ENCODE data around the gene MIP. TPM values are rescaled to one million over a fixed set of nuclear protein-coding genes. Genes with fewer than 3 reads are reported as not detected.
"Not testable (repeated sequence)": the region's sequence is repeated elsewhere in the genome, so short reads cannot be mapped to it uniquely, and the experiment has no call there.

MIP gene
- total and polyA plus RNA-seq, 2 experiments from 2014 or later, result 0.29 TPM; not detected in 1

DNA sequence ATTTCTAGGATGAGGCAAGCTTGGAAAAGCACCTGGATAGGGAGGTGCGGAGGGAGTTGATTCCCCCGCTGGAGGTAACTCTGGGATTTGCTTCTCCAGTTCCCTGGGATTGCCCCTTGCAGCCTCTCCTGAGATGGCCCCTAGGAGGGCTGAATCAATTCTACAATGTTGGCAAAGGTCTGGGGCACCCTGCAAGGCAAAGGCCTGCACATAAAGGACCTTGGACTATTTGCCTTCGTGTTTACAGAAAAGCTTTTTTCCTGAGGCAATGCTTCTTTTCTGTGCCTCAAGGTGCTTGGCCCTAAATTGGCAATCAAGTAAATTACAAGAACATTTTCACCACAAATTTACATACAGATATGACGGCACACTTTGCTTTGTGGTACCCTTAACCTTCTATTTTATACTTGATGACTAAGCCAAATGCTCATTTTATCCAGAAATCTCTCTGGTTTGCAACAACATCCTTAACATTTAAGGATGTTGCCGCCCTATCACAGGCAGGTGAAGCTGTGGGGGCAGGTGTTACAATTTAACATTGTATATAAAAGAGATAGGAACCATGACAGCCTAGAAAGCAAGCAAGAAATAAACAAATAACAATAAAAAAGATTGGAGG is 45.5 kb downstream of the MIP start (continued):
- TF ChIP-seq, protein P1, sequence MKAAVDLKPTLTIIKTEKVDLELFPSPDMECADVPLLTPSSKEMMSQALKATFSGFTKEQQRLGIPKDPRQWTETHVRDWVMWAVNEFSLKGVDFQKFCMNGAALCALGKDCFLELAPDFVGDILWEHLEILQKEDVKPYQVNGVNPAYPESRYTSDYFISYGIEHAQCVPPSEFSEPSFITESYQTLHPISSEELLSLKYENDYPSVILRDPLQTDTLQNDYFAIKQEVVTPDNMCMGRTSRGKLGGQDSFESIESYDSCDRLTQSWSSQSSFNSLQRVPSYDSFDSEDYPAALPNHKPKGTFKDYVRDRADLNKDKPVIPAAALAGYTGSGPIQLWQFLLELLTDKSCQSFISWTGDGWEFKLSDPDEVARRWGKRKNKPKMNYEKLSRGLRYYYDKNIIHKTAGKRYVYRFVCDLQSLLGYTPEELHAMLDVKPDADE (IDR thresholded peaks at IDR 0.05), result no peak
- TF ChIP-seq, protein P2, sequence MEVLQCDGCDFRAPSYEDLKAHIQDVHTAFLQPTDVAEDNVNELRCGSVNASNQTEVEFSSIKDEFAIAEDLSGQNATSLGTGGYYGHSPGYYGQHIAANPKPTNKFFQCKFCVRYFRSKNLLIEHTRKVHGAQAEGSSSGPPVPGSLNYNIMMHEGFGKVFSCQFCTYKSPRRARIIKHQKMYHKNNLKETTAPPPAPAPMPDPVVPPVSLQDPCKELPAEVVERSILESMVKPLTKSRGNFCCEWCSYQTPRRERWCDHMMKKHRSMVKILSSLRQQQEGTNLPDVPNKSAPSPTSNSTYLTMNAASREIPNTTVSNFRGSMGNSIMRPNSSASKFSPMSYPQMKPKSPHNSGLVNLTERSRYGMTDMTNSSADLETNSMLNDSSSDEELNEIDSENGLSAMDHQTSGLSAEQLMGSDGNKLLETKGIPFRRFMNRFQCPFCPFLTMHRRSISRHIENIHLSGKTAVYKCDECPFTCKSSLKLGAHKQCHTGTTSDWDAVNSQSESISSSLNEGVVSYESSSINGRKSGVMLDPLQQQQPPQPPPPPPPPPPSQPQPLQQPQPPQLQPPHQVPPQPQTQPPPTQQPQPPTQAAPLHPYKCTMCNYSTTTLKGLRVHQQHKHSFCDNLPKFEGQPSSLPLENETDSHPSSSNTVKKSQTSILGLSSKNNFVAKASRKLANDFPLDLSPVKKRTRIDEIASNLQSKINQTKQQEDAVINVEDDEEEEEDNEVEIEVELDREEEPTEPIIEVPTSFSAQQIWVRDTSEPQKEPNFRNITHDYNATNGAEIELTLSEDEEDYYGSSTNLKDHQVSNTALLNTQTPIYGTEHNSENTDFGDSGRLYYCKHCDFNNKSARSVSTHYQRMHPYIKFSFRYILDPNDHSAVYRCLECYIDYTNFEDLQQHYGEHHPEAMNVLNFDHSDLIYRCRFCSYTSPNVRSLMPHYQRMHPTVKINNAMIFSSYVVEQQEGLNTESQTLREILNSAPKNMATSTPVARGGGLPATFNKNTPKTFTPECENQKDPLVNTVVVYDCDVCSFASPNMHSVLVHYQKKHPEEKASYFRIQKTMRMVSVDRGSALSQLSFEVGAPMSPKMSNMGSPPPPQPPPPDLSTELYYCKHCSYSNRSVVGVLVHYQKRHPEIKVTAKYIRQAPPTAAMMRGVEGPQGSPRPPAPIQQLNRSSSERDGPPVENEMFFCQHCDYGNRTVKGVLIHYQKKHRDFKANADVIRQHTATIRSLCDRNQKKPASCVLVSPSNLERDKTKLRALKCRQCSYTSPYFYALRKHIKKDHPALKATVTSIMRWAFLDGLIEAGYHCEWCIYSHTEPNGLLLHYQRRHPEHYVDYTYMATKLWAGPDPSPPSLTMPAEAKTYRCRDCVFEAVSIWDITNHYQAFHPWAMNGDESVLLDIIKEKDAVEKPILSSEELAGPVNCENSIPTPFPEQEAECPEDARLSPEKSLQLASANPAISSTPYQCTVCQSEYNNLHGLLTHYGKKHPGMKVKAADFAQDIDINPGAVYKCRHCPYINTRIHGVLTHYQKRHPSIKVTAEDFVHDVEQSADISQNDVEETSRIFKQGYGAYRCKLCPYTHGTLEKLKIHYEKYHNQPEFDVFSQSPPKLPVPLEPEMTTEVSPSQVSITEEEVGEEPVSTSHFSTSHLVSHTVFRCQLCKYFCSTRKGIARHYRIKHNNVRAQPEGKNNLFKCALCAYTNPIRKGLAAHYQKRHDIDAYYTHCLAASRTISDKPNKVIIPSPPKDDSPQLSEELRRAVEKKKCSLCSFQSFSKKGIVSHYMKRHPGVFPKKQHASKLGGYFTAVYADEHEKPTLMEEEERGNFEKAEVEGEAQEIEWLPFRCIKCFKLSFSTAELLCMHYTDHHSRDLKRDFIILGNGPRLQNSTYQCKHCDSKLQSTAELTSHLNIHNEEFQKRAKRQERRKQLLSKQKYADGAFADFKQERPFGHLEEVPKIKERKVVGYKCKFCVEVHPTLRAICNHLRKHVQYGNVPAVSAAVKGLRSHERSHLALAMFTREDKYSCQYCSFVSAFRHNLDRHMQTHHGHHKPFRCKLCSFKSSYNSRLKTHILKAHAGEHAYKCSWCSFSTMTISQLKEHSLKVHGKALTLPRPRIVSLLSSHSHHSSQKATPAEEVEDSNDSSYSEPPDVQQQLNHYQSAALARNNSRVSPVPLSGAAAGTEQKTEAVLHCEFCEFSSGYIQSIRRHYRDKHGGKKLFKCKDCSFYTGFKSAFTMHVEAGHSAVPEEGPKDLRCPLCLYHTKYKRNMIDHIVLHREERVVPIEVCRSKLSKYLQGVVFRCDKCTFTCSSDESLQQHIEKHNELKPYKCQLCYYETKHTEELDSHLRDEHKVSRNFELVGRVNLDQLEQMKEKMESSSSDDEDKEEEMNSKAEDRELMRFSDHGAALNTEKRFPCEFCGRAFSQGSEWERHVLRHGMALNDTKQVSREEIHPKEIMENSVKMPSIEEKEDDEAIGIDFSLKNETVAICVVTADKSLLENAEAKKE (CRISPR knock-in tag; IDR thresholded peaks at IDR 0.05), result no peak

DNA sequence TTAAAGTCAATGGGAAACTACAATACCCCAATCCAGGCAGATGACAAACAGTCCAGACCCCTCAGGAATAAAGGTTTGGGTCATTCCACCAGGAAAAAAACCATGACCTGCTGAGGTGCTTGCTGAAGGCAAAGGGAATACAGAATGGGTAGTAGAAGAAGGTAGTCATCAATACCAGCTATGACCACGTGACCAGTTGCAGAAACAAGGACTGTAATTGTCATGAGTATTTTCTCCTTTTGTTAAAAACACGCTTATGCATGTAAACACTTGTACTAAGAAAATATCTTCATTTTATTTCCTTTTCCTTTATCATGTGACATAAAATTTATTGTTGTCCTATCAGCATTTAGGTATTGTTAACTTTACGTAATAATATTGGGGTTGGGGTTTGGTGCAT is 50.2 kb downstream of the MIP start:
- H3K36me3 Mint-ChIP-seq (ENCODE audit: low read depth); H3K4me1 Mint-ChIP-seq; H3K79me2 ChIP-seq (replicated peaks; ENCODE audit: insufficient read depth); H4K20me1 ChIP-seq (replicated peaks; ENCODE audit: insufficient read depth); H3K4me1 ChIP-seq (ENCODE audit: insufficient read depth); H3F3A ChIP-seq (replicated peaks; ENCODE audit: low read depth); DNase-seq (ENCODE audit: low spot score); H3K4me2 ChIP-seq; H3K27me3 Mint-ChIP-seq (ENCODE audit: insufficient read depth, low read depth, poor library complexity); H3K36me3 ChIP-seq (ENCODE audit: insufficient read depth); H2AFZ ChIP-seq; ATAC-seq; H3K27ac ChIP-seq (ENCODE audit: low read depth); H3K4me3 Mint-ChIP-seq; H3K27me3 ChIP-seq (ENCODE audit: insufficient read depth); H3K27ac Mint-ChIP-seq; H3K4me3 ChIP-seq: not testable (repeated sequence)
- peaks cover 14% of the 10 kb centered on the region; the same call in 1 of the 2 replicates for H3K9me2 ChIP-seq (ENCODE audit: insufficient read depth)
- H3K9me3 Mint-ChIP-seq, result peaks cover 11% of the 10 kb centered on the region

DNA sequence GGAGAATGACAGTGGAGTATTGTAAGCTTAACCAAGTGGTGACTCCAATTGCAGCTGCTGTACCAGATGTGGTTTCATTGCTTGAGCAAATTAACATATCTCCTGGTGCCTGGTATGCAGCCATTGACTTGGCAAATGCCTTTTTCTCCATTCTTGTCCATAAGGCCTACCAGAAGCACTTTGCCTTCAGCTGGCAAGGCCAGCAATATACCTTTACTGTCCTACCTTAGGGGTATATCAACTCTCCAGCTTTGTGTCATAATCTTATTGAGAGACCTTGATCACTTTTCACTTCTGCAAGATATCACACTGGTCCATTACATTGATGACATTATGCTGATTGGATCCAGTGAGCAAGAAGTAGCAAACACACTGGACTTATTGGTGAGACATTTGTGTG is 52.8 kb downstream of the MIP start:
- H3K27me3 Mint-ChIP-seq (ENCODE audit: insufficient read depth, low read depth, poor library complexity); ATAC-seq; H3K27me3 ChIP-seq (ENCODE audit: insufficient read depth): not testable (repeated sequence)

DNA sequence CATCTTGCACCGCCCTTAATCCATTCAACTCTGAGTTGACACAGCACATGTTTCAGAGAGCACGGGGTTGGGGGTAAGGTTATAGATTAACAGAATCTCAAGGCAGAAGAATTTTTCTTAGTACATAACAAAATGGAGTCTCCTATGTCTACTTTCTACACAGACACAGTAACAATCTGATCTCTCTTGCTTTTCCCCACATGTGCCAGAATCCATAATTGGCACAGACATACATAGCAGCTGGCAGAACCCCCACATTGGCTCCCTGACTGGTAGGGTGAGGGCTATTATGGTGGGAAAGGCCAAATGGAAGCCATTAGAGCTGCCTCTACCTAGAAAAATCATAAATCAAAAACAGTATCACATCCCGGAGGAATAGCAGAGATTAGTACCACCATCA is 53.3 kb downstream of the MIP start:
- peaks cover 24% of the 10 kb centered on the region for H3K9me3 Mint-ChIP-seq
- peaks cover 22% of the 10 kb centered on the region; the same call in 1 of the 2 replicates for H3K9me2 ChIP-seq (ENCODE audit: insufficient read depth)
- not testable (repeated sequence) for ATAC-seq; H3K27ac ChIP-seq (ENCODE audit: low read depth); DNase-seq (ENCODE audit: low spot score); H3K4me3 ChIP-seq; H3K27me3 Mint-ChIP-seq (ENCODE audit: insufficient read depth, low read depth, poor library complexity); H3K79me2 ChIP-seq (replicated peaks; ENCODE audit: insufficient read depth); H3K4me1 Mint-ChIP-seq; H3K4me3 Mint-ChIP-seq; H4K20me1 ChIP-seq (replicated peaks; ENCODE audit: insufficient read depth); H3K4me2 ChIP-seq; H3K27me3 ChIP-seq (ENCODE audit: insufficient read depth); H2AFZ ChIP-seq; H3K36me3 ChIP-seq (ENCODE audit: insufficient read depth); H3F3A ChIP-seq (replicated peaks; ENCODE audit: low read depth); H3K27ac Mint-ChIP-seq; H3K4me1 ChIP-seq (ENCODE audit: insufficient read depth); H3K36me3 Mint-ChIP-seq (ENCODE audit: low read depth)

More for the DNA sequence above, 52.8 kb downstream of the MIP start:
- not testable (repeated sequence) for H3K36me3 Mint-ChIP-seq (ENCODE audit: low read depth); H3K27ac ChIP-seq (ENCODE audit: low read depth); H2AFZ ChIP-seq; H3K4me3 Mint-ChIP-seq; H3K79me2 ChIP-seq (replicated peaks; ENCODE audit: insufficient read depth); H3F3A ChIP-seq (replicated peaks; ENCODE audit: low read depth); H3K4me1 Mint-ChIP-seq; H3K4me3 ChIP-seq; H4K20me1 ChIP-seq (replicated peaks; ENCODE audit: insufficient read depth); H3K4me2 ChIP-seq; DNase-seq (ENCODE audit: low spot score); H3K27ac Mint-ChIP-seq; H3K4me1 ChIP-seq (ENCODE audit: insufficient read depth); H3K36me3 ChIP-seq (ENCODE audit: insufficient read depth)
- H3K9me2 ChIP-seq (ENCODE audit: insufficient read depth), result peaks cover 22% of the 10 kb centered on the region; the same call in 1 of the 2 replicates
- H3K9me3 Mint-ChIP-seq, result peaks cover 23% of the 10 kb centered on the region

Measured in GM23338 (cell line).